HG03442 (cell line): ENCODE measurements around the gene LAPTM5.

Source experiments
- ATAC-seq: cut with Tn5 transposase; IDR thresholded peaks from one replicate; pipeline ENCODE4 v1.9.1; 2021; ENCODE audit warnings: mild to moderate bottlenecking, moderate library complexity; ENCODE audit not compliant: unreplicated experiment

The LAPTM5 gene

GRCh38 chr1:30685796-30686165 lies 71.8 kb downstream of the LAPTM5 start:
- no peak for ATAC-seq

- ATAC-seq: no peak
Observed at GRCh38 chr1:30684881-30685795, 72.4 kb downstream of the LAPTM5 start.

GRCh38 chr1:30684259-30684658 lies 73.3 kb downstream of the LAPTM5 start:
- ATAC-seq: no peak

GRCh38 chr1:30683699-30684098 lies 73.9 kb downstream of the LAPTM5 start:
- no peak for ATAC-seq
